ENCODE measurements around the gene EXOC7. TPM values are rescaled to one million over a fixed set of nuclear protein-coding genes. Genes with fewer than 3 reads are reported as not detected.

EXOC7 gene
- total RNA-seq, 4 donors from 2014 or later: 57.7 to 79.1 (median 71.4) TPM

GRCh38 chr17:76106703-76107102 is 3.1 kb upstream of the EXOC7 start:
- TF ChIP-seq, protein P1, sequence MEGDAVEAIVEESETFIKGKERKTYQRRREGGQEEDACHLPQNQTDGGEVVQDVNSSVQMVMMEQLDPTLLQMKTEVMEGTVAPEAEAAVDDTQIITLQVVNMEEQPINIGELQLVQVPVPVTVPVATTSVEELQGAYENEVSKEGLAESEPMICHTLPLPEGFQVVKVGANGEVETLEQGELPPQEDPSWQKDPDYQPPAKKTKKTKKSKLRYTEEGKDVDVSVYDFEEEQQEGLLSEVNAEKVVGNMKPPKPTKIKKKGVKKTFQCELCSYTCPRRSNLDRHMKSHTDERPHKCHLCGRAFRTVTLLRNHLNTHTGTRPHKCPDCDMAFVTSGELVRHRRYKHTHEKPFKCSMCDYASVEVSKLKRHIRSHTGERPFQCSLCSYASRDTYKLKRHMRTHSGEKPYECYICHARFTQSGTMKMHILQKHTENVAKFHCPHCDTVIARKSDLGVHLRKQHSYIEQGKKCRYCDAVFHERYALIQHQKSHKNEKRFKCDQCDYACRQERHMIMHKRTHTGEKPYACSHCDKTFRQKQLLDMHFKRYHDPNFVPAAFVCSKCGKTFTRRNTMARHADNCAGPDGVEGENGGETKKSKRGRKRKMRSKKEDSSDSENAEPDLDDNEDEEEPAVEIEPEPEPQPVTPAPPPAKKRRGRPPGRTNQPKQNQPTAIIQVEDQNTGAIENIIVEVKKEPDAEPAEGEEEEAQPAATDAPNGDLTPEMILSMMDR (IDR thresholded peaks at IDR 0.05; ENCODE audit: low read depth): no peak

DNA sequence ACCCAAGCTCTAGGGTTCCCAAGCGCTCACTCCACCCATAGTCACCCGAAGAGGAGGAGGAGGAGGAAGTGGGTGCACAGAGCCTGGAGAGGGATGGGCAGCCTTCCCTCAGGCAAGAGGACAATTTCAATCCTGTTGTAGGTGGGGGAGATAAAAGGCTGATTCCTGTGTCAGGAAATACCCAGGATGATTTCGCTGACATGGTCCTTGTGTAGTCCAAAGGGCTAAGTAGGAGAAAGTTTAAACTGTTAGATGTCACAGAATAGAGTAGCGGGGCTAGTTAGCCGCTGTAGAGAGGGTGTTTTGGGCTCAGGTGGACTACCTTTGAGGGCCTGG is 1.3 kb upstream of the EXOC7 start:
- TF ChIP-seq, protein P1 (IDR thresholded peaks at IDR 0.05; ENCODE audit: low read depth): no peak

GRCh38 chr17:76104140-76104895 is 731 bp upstream of the EXOC7 start:
- TF ChIP-seq, protein P1 (IDR thresholded peaks at IDR 0.05; ENCODE audit: low read depth): no peak

DNA sequence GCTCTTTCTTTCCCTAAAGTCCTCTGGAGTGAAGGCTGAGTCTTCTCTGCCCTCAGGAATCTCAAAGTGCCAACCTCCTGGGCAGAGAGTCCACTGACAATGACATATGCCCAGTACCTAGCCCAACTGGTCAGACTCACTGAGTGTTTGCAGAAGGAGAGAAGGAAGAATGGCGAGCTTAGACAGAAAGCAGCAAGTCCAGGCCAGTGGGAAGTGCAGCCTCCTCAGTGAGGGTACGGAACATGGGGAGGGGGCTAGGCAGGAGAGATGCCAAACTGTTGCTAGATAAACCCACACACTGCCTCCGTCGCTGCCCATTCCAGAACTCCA is 678 bp downstream of the EXOC7 start:
- TF ChIP-seq, protein P1 (IDR thresholded peaks at IDR 0.05; ENCODE audit: low read depth): no peak

GRCh38 chr17:76097716-76098295 is 5.8 kb downstream of the EXOC7 start:
- TF ChIP-seq, protein P1 (IDR thresholded peaks at IDR 0.05; ENCODE audit: low read depth): no peak

- TF ChIP-seq, protein P1 (IDR thresholded peaks at IDR 0.05; ENCODE audit: low read depth): no peak
Observed at GRCh38 chr17:76095943-76096342, 7.6 kb downstream of the EXOC7 start.

DNA sequence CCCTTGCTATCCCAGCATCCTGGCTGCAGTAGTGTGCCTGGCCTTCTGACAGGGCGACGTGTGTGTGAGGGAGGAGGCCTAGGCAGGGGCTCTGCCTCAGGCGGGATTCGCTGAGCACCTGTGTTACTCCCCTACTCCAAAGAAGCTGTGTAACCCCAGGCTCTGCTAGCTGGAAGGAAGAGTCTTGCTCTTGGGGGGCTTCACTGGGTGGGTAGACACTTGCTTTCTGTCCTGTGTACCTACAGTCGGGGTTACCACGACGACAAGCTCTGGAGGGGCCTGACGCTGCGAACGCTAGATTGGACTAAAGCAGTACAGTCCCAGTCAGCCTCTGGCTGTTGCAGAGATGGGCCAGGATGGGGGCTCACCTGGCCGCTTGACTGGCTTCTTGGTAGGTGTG is 9.5 kb downstream of the EXOC7 start:
- TF ChIP-seq, protein P1 (IDR thresholded peaks at IDR 0.05; ENCODE audit: low read depth): no peak
